ENCODE data around the gene GPANK1.

GPANK1 gene

DNA sequence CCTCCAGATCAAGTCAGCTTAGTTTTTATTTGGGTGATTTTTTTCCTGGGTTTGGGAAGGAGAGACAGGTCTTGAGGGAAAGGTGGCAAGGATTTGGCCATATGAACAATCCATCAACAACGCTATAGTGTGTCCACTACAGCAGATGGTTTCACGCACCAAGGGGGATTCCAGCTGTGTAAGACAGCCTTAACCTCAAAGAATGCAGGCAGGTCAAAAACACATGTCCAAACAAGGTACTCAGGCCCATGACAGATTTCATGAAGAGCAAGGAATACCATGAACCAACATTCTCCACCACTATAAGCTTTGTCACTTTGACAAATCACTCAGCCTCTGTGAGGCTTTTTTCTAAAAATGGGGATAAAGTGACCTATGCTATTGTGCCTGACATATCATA is 47.8 kb downstream of the GPANK1 start:
- no peak for DNase-seq (ENCODE audit: low read depth in 2 of 2)

DNA sequence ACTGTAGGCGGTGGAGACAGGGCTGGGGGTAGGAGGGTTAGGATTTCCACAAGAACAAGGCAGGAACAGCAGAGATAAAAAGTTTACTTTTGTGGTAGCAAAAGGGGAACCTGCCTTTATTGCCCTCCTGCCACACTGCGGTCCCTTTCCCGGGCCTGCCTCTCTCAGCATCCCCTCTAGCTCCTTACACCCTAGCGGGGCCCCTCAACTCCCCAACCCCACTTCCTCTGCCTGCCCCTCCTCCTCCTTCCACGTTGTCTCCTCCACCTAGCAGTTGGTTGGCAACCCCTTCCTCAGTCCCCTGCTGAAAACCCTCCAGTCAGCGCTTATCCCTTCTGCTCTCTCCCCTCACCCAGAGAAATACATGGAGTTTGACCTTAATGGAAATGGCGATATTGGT is 49.0 kb downstream of the GPANK1 start:
- DNase-seq (ENCODE audit: low read depth in 2 of 2): no peak

DNA sequence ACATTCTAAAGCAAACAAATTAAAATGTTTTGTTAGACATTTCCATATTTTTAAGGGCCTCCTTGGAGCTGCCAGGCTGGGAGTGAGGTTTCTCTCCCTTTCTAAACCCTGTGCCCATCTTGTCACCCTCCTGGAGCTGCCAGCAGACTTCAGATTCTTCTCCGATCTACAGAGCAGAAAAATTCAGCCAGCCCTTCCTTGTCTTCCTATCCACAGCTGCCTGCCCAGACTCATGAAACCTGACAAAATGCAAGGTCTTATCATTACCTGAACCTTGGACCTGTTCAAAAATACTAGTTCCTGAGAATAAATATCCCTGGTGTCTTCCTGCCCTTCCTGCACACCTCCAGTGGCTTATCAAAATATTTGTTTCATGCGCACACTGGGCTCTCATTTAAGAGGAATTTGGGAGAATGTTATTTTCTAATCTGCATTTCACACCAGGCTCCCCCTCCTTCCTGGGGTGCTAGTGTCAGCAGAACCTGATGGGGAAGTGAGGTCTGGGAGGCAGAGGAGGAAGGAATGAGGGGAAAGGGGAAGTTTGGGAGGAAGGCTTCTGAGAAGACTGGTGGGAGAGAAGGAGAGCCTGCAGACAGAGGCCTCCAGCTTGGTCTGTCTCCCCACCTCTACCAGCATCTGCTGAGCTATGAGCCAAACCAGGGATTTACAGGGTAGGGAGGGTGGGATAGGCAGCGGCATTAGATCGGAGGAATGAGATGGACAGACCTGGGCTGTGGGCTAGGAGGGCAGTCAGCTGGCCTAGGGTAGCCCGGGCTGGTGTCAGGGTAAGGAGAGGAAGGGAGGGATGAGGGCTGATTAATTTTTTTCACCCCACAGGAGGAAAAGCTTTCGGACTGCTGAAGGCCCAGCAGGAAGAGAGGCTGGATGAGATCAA is 49.9 kb downstream of the GPANK1 start, which contains the start of gene AIF1:
TSS of gene AIF1 (plus strand) at position 551 of the 895 bp plus-strand sequence. CDS start at position 647, 96 bp downstream.
- DNase-seq (ENCODE audit: low read depth in 2 of 2): no peak

DNA sequence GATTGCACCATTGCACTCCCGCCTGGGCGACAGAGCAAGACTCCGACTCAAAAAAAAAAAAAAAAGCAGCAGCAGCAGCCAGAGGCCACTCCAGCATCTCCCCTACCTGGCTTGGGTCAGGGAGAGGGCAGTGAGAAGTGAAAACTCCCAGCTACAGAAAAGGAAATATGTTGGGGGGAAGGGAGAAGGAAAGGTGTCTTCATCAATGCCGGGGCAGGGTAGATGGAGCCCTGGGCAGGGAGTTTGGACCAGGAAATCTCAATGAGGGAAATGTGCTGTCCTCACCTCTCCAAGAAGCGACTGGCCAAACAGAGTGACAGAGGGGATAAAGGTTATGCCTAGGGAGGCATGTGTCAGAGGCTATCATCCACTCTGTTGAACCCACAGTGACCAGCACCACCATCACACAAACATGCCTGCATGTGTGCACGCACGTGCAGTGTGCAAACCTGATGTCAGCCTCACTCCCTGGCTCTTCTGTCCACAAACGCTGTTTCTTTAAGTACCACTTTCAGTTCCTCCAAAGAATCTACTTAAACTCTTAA is 50.6 kb downstream of the GPANK1 start:
- DNase-seq (ENCODE audit: low read depth in 2 of 2): no peak

All from stimulated activated CD8-positive, alpha-beta memory T cell treated with anti-CD3 and anti-CD28 coated beads, Interleukin-7, amount 100 ng/mL, for 4 hours (primary cell).